ENCODE measurements around the gene DAGLB.

DNA sequence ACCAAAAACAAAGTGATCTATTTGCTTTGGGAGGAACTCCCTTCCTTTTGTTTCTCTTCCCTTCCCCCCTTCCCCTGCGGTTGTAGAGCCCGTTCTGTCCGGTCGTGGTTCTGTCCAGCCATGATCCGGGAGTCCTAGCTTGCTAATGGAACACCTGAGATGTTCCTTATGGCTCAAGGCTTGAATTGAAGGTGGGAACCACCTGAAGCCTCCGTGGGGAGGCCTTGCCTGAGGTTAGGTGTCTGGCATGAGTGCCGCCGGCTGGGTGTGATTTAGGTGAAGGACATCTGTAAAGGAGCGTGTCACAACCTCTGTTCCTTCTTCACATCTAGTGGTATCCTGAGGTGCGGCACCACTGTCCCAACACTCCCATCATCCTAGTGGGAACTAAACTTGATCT lies 46.2 kb downstream of the DAGLB start:
- no peak for TF ChIP-seq EZH2 (IDR thresholded peaks at IDR 0.05; ENCODE audit: borderline replicate concordance, low read depth, low read length, severe bottlenecking)
- TF ChIP-seq, protein P1, sequence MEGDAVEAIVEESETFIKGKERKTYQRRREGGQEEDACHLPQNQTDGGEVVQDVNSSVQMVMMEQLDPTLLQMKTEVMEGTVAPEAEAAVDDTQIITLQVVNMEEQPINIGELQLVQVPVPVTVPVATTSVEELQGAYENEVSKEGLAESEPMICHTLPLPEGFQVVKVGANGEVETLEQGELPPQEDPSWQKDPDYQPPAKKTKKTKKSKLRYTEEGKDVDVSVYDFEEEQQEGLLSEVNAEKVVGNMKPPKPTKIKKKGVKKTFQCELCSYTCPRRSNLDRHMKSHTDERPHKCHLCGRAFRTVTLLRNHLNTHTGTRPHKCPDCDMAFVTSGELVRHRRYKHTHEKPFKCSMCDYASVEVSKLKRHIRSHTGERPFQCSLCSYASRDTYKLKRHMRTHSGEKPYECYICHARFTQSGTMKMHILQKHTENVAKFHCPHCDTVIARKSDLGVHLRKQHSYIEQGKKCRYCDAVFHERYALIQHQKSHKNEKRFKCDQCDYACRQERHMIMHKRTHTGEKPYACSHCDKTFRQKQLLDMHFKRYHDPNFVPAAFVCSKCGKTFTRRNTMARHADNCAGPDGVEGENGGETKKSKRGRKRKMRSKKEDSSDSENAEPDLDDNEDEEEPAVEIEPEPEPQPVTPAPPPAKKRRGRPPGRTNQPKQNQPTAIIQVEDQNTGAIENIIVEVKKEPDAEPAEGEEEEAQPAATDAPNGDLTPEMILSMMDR (IDR thresholded peaks at IDR 0.05; ENCODE audit: borderline replicate concordance, extremely low read depth, low read length, poor library complexity, severe bottlenecking): no peak

All from DND-41 (cell line).